ENCODE data around the gene ZEB1.
"Not testable (repeated sequence)": the region's sequence is repeated elsewhere in the genome, so short reads cannot be mapped to it uniquely, and the experiment has no call there.

ZEB1 gene

DNA sequence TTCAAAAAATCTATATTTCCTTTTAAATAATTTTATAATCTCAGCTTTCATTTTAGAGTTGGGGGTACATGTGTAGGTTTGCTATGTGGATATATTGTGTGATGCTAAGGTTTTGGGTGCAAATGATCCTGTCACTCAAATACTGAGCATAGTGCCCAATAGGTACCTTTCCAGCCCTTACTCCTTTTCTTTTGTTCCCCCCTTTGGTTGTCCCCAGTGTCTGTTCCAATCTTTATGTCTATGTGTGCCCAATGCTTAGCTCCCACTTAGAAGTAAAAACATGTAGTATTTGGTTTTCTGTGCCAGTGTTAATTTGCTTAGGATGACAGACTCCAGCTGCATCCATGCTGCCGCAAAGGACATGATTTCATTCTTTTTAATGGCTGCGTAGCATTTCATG lies 103.6 kb downstream of the ZEB1 start:
- H3K4me2 ChIP-seq (ENCODE audit: low read length) = no peak overlapping the region
- no peak overlapping the region for H3K27ac ChIP-seq (ENCODE audit: low read depth, low read length)
- no peak overlapping the region for H3K4me3 ChIP-seq (ENCODE audit: low read length)
- H3F3A ChIP-seq (ENCODE audit: control insufficient read depth, insufficient read depth) = no peaks in the 10 kb centered on the region
- H3K9me3 ChIP-seq (ENCODE audit: control insufficient read depth, insufficient read depth, low read length) = no peaks in the 10 kb centered on the region
- TF ChIP-seq EZH2phosphoT487 (IDR thresholded peaks at IDR 0.05; ENCODE audit: borderline replicate concordance, low read length) = no peak
- TF ChIP-seq, protein P1, sequence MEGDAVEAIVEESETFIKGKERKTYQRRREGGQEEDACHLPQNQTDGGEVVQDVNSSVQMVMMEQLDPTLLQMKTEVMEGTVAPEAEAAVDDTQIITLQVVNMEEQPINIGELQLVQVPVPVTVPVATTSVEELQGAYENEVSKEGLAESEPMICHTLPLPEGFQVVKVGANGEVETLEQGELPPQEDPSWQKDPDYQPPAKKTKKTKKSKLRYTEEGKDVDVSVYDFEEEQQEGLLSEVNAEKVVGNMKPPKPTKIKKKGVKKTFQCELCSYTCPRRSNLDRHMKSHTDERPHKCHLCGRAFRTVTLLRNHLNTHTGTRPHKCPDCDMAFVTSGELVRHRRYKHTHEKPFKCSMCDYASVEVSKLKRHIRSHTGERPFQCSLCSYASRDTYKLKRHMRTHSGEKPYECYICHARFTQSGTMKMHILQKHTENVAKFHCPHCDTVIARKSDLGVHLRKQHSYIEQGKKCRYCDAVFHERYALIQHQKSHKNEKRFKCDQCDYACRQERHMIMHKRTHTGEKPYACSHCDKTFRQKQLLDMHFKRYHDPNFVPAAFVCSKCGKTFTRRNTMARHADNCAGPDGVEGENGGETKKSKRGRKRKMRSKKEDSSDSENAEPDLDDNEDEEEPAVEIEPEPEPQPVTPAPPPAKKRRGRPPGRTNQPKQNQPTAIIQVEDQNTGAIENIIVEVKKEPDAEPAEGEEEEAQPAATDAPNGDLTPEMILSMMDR (IDR thresholded peaks at IDR 0.05; ENCODE audit: low read depth, low read length, poor library complexity, severe bottlenecking) = no peak
- H3K36me3 ChIP-seq (ENCODE audit: control insufficient read depth, low read length) = no peaks in the 10 kb centered on the region
- H4K20me1 ChIP-seq (ENCODE audit: control insufficient read depth, insufficient read depth, low read depth, low read length) = no peaks in the 10 kb centered on the region
- no peaks in the 10 kb centered on the region for H3K9me2 ChIP-seq (replicated peaks; ENCODE audit: control insufficient read depth, low read length)
- no peaks in the 10 kb centered on the region for H3K27me3 ChIP-seq (ENCODE audit: control insufficient read depth, low read length)
- peaks cover 95% of the 10 kb centered on the region for H3K79me2 ChIP-seq (ENCODE audit: control insufficient read depth, low read length)
- peaks cover 32% of the 10 kb centered on the region for H3K4me1 ChIP-seq (ENCODE audit: control insufficient read depth, low read length)

DNA sequence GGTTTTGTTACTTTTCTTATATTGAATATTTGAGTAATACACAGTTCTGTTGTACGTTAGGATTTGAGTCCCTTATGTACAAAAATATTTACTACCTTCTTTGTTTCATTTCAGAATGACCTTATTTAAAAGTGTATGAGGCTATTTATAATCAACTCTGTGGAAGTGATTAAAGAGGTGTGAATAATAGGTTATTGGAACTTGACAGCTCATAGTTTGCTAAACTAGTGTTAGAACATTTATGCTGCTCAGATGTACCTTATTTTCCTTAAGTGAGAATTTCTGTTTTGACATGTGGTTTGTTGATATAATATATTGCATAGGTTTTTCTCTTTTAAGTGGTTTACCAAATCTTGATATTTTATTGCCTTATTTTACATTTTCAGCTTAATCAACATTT lies 105.5 kb downstream of the ZEB1 start:
- Histone ChIP-seq H3K27me3 (ENCODE audit: control insufficient read depth, low read length) (no peaks in the 10 kb centered on the region), H3K9me3 (ENCODE audit: control insufficient read depth, insufficient read depth, low read length) (no peaks in the 10 kb centered on the region), H3K79me2 (ENCODE audit: control insufficient read depth, low read length) (peaks cover 97% of the 10 kb centered on the region)

DNA sequence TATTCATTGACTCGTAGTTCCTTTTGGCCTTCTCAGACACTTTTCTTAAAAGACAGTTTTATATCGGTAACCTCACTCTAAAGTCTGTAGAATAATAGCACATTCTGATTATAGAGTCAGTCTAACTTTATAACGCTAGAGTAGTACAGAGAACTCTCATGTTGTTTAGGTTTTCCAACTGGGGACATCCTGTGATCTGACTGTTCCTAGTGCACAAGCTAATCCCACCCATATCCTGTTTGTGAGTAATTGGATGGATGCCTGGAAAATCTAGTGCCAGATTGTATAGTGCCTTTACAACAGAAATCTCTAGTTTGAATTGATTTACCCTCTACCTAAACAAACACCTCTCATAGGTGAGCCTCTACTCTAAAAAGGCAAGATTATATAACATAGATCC lies 107.4 kb downstream of the ZEB1 start:
- Histone ChIP-seq H3K4me1 (ENCODE audit: control insufficient read depth, low read length) (peaks cover 25% of the 10 kb centered on the region), H3K36me3 (ENCODE audit: control insufficient read depth, low read length) (no peaks in the 10 kb centered on the region), H4K20me1 (ENCODE audit: control insufficient read depth, insufficient read depth, low read depth, low read length) (no peaks in the 10 kb centered on the region), H3K9me2 (replicated peaks; ENCODE audit: control insufficient read depth, low read length) (no peaks in the 10 kb centered on the region), H3K4me3 (ENCODE audit: low read length) (peak overlapping the region; percentile 15), H3K27me3 (ENCODE audit: control insufficient read depth, low read length) (no peaks in the 10 kb centered on the region), H3K79me2 (ENCODE audit: control insufficient read depth, low read length) (peaks cover 92% of the 10 kb centered on the region), H3F3A (ENCODE audit: control insufficient read depth, insufficient read depth) (no peaks in the 10 kb centered on the region), H3K9me3 (ENCODE audit: control insufficient read depth, insufficient read depth, low read length) (no peaks in the 10 kb centered on the region), H3K4me2 (ENCODE audit: low read length) (peak overlapping the region; percentile 48), H3K27ac (ENCODE audit: low read depth, low read length) (peak overlapping the region; percentile 3; the same call in 1 of the 2 replicates)
- TF ChIP-seq, protein P1 (IDR thresholded peaks at IDR 0.05; ENCODE audit: low read depth, low read length, poor library complexity, severe bottlenecking) = no peak
- TF ChIP-seq EZH2phosphoT487 (IDR thresholded peaks at IDR 0.05; ENCODE audit: borderline replicate concordance, low read length) = no peak

More for the DNA sequence above, 105.5 kb downstream of the ZEB1 start:
- Histone ChIP-seq H3K4me3 (ENCODE audit: low read length) (no peak overlapping the region), H3F3A (ENCODE audit: control insufficient read depth, insufficient read depth) (no peaks in the 10 kb centered on the region), H3K4me1 (ENCODE audit: control insufficient read depth, low read length) (peaks cover 32% of the 10 kb centered on the region), H4K20me1 (ENCODE audit: control insufficient read depth, insufficient read depth, low read depth, low read length) (no peaks in the 10 kb centered on the region), H3K36me3 (ENCODE audit: control insufficient read depth, low read length) (no peaks in the 10 kb centered on the region), H3K27ac (ENCODE audit: low read depth, low read length) (no peak overlapping the region), H3K9me2 (replicated peaks; ENCODE audit: control insufficient read depth, low read length) (no peaks in the 10 kb centered on the region), H3K4me2 (ENCODE audit: low read length) (no peak overlapping the region)
- TF ChIP-seq, protein P1 (IDR thresholded peaks at IDR 0.05; ENCODE audit: low read depth, low read length, poor library complexity, severe bottlenecking) = no peak
- TF ChIP-seq EZH2phosphoT487 (IDR thresholded peaks at IDR 0.05; ENCODE audit: borderline replicate concordance, low read length) = no peak

DNA sequence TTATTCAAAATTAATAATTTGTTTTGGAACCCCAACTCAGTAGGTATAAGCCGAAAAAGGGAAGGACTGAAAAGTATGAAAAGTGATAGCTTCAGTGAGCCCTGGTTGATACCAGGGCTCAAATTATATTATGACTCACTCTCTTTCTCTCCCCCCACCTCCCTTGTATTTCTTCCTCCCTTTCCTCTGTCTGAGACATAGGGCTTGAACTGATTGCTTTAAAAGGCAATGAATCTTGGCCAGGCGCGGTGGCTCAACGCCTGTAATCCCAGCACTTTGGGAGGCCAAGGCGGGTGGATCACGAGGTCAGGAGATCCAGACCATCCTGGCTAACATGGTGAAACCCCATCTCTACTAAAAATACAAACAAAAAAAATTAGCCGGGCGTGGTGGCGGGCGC lies 108.3 kb downstream of the ZEB1 start:
- H3K9me2 ChIP-seq (replicated peaks; ENCODE audit: control insufficient read depth, low read length); H3K9me3 ChIP-seq (ENCODE audit: control insufficient read depth, insufficient read depth, low read length); H3F3A ChIP-seq (ENCODE audit: control insufficient read depth, insufficient read depth); H3K4me2 ChIP-seq (ENCODE audit: low read length); H3K27ac ChIP-seq (ENCODE audit: low read depth, low read length); H3K4me3 ChIP-seq (ENCODE audit: low read length); H3K27me3 ChIP-seq (ENCODE audit: control insufficient read depth, low read length); H3K36me3 ChIP-seq (ENCODE audit: control insufficient read depth, low read length); H4K20me1 ChIP-seq (ENCODE audit: control insufficient read depth, insufficient read depth, low read depth, low read length): not testable (repeated sequence)
- Histone ChIP-seq H3K79me2 (ENCODE audit: control insufficient read depth, low read length) (peaks cover 91% of the 10 kb centered on the region), H3K4me1 (ENCODE audit: control insufficient read depth, low read length) (peaks cover 25% of the 10 kb centered on the region)

DNA sequence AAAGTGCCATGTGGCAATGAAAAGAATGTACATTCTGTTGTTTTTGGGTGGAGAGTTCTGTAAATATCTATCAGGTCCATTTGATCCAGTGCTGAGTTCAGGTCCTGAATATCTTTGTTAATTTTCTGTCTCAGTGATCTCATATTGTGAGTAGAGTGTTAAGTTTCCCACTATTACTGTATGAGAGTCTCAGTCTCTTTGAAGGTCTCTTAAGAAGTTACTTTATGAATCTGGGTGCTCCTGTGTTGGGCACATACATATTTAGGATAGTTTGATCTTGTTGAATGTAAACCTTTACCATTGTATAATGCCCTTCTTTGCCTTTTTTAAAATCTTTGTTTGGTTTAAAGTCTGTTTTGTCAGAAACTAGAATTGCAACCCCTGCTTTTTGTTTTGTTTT lies 109.5 kb downstream of the ZEB1 start:
- H3F3A ChIP-seq (ENCODE audit: control insufficient read depth, insufficient read depth); H3K9me3 ChIP-seq (ENCODE audit: control insufficient read depth, insufficient read depth, low read length); H3K27ac ChIP-seq (ENCODE audit: low read depth, low read length); H3K9me2 ChIP-seq (replicated peaks; ENCODE audit: control insufficient read depth, low read length); H3K4me2 ChIP-seq (ENCODE audit: low read length); H3K4me3 ChIP-seq (ENCODE audit: low read length); H4K20me1 ChIP-seq (ENCODE audit: control insufficient read depth, insufficient read depth, low read depth, low read length); H3K36me3 ChIP-seq (ENCODE audit: control insufficient read depth, low read length); H3K27me3 ChIP-seq (ENCODE audit: control insufficient read depth, low read length): not testable (repeated sequence)
- Histone ChIP-seq H3K4me1 (ENCODE audit: control insufficient read depth, low read length) (peaks cover 25% of the 10 kb centered on the region), H3K79me2 (ENCODE audit: control insufficient read depth, low read length) (peaks cover 90% of the 10 kb centered on the region)

Data from DOHH2 (cell line).